SH-SY5Y (cell line): ENCODE results near the gene RNF112.

Source experiments
- GATA2 ChIP-seq: IDR thresholded peaks from 2 replicates; pipeline ENCODE4 v1.6.1; 2011; ENCODE audit warnings: mild to moderate bottlenecking, low read depth, low read length
- GATA3 ChIP-seq: IDR thresholded peaks from 2 replicates; pipeline ENCODE4 v1.6.1; 2011; ENCODE audit warnings: low read depth, mild to moderate bottlenecking, low read length, moderate library complexity

GRCh38 chr17:19397556-19398041 lies 13.4 kb upstream of the RNF112 start:
- TF ChIP-seq GATA2 (no peak), GATA3 (no peak)
